NCI-H2029 (cell line): ENCODE data around the gene CECR2.

Source experiments
- DNase-seq: peaks from one replicate; lab custom pipeline; 2025; lab: John Stamatoyannopoulos, UW

The CECR2 gene

GRCh38 chr22:17570851-17571631 is 201.8 kb downstream of the CECR2 start:
- no peak for DNase-seq

DNA sequence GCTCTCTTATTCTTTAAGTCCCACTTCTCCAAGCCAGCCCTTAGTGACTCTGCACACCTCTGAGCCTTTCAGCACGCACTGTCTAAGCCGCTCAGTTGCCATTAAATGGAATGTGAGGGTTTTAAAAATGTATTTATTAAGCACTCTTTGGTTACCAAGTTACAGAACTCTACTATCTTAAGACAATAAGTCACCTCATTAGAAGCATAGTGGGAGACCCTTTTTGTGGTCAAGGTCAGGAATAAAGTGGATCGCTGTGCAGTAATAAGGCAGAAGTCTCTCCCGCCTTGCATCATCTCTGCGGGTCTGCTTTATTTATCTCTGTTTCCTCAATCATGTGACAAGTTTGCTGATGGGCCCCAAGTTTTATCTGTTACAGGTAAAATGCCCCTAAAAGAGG is 205.9 kb downstream of the CECR2 start:
- DNase-seq, result no peak

- no peak for DNase-seq
Observed at GRCh38 chr22:17575681-17576080, 206.4 kb downstream of the CECR2 start.

DNA sequence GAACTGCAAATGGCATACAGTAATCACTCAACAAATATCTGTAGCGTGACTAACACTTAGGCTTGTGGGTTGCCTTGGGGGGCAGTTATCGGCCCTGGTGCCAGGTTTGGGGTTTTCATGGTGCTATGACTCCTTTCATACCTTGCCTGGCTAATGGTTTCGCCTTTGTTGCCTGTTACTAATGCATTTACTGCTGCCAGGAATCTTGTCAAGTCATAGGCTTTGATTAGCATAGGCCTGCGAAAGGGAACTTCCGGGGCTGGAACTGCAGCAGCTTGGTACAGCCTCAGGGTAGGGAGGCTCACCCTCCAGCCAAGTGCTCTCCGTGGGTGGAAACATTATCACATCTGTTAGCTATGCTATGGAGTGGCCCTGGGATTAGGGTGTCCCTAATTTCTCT is 207.2 kb downstream of the CECR2 start:
- DNase-seq, result no peak

GRCh38 chr22:17578136-17578754 is 209.0 kb downstream of the CECR2 start:
- peak; percentile 31 for DNase-seq

DNA sequence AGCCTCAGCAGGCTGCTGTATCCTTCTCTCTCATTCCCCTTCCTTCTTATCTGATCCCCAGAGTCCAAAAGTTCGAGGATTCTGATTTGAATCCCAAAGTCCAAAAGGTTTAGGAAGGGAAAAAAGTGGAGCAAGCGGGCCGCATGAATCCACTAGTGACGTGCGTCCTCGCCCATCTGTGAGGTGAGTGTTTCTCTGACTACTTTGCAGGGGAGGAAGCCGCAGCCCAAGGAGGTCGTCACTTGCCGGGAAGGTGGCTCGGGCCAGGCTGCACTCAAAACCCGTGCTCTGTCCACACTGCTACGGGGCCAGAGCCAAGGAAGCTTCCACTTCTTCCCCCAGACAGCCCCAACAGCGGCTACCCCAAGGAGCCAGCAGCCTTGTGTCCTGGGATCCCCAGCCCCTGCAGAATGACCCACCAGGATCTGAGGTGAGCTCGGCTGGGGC is 210.3 kb downstream of the CECR2 start:
- DNase-seq, result no peak

DNA sequence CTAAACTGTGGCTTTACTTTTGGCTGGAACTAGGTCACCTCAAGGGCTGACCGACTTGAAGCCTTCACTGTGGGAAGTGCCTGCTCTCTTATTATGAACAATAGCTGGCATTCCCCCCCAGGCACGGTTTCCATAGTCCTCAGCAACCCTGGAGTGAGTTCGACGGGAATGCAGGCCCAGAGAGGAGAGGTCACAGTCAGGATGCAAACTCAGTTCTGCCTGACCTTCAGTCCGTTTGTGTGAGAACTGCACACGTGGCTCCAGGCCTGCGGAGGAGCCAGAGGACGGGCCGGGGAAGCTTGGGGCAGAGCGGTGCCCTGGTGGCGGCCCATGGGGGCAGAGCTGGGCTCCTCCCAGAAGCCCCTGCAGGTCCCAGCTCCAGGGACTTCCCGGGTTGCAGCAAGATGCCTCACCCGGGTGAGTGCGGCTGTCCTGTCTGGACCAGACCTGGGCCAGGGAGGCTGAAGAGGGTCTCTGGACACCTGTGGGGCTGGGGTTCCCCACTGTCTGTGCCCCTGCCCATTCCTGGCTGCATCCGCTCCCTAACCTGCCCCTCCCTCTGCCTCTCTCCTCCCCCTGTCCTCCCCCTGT is 211.3 kb downstream of the CECR2 start:
- DNase-seq, result no peak

- DNase-seq, result no peak
Observed at GRCh38 chr22:17581056-17581455, 211.8 kb downstream of the CECR2 start.

GRCh38 chr22:17581631-17582030 is 212.4 kb downstream of the CECR2 start:
- no peak for DNase-seq

- no peak for DNase-seq
Observed at GRCh38 chr22:17583151-17583550, 213.9 kb downstream of the CECR2 start.

GRCh38 chr22:17586831-17587440 is 217.7 kb downstream of the CECR2 start:
- no peak for DNase-seq

DNA sequence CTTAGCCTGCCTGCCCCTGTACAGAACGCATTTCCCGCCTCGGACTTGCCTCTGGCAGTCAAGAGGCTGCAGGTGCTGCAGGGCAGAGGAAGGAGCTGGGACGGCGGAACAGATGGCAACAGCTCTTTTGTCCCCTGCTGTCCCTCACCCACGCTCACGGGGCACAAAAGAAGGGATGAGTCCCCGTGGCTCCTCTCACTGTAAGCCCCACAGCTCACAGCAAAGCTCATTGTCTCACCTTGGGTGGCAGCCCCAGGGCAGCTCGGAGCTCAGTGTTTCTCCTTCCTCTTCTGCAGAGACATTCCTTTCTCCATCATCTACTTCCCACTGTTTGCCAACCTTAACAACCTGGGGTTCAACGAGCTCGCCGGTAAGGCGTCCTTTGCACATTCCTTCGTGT is 218.4 kb downstream of the CECR2 start:
- DNase-seq, result no peak

GRCh38 chr22:17588606-17589005 is 219.3 kb downstream of the CECR2 start:
- DNase-seq, result no peak

DNA sequence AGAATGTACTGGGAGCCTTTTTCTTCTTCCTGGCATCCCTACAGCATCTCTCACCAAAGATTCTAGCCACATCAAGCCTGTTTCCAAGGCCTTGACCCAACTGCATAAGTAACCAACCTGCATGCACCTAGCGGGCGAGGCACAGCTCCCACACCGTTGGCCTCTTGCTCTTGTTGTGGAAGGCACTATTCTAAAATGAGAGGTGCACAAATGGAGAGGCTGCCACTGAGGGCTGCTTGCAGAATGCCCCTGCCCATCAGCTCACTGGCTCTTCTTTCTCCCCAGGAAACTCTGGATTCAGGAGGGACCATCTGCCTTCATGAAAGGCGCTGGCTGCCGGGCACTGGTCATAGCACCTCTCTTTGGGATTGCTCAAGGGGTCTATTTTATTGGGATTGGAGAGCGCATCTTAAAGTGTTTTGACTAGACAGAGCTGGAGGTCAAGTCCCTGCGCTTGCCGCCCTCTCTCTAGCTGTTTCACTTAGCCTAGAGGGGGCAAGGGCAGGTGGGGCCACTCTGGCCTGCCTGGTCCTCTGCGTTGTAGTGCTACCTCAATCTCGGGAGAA is 220.6 kb downstream of the CECR2 start:
- no peak for DNase-seq

- no peak for DNase-seq
Observed at GRCh38 chr22:17590586-17590985, 221.3 kb downstream of the CECR2 start.

DNA sequence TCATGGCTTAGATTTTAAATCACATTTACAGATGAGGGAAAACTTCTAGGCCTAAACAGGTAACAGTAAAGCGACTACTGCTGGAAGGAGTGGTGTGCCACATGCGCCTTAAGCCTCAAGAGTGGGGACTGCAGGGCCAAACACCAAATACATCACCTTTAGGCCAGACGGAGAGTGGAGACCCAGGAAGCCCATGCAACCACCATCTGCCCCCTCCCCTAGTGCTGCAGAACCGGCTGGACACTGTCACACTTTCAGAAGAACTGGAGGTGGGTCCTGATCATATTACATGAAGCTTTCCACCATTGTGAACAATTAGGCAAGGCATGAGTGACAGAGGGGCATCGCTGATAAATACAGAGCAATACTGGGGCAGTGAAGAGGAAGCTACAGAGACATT is 222.9 kb downstream of the CECR2 start:
- no peak for DNase-seq

DNA sequence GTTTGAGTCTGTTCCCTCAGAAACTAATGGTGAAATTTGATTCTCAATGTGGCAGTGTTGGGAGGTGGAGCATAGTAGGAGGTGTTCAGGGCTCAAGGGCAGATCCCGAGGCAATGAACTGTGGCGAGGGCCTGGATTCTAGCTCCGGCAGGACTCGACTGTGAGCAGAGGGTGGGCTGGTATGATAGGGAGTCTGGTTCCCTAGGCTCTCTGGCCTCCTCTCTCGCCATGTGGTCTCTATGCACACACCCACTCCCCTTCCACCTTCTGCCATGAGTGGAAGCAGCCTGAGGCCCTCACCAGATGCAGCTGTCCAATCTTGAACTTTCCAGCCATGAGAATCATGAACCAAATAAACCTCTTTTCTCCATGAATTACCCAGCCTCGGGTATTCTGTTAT is 227.0 kb downstream of the CECR2 start:
- no peak for DNase-seq

DNA sequence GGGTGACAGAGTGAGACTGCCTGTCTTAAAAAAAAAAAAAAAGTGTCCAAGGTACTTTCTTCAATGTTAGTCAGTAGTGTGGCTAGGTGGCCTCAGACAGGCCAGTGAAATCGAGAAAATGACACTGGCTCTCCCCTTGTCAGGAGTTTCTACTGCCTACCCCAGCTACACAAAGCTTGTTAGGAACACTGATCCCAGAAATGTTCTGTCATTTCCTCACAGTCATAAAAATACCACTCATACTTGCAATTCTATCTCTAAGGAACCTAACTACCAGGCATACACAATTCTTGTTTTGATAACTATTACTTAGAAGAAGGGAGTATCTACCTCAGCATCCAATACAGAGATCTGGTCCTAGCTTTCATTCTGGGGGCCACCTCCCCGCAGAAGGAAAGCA is 228.0 kb downstream of the CECR2 start:
- DNase-seq, result no peak

- no peak for DNase-seq
Observed at GRCh38 chr22:17598318-17598717, 229.1 kb downstream of the CECR2 start.

DNA sequence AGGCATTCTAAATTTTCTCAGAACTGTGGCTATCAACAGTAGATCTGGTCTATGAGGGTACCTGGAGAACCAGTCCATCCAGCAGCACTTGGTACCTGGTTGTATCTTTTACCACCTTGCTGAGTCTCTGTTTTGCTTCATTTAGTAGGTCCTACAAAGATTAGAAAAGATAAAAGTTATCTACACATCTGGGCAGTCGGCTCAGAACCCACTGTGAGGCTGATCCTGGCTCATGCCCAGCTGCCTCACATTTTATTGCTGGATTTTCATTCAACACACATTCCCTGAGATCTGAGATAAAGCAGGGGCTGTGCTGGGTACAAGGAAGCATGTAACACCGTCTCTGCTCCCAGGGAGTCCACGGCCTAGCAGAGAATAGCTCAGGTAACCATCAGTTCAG is 231.8 kb downstream of the CECR2 start:
- DNase-seq, result no peak

GRCh38 chr22:17603668-17604067 is 234.4 kb downstream of the CECR2 start:
- DNase-seq, result no peak

DNA sequence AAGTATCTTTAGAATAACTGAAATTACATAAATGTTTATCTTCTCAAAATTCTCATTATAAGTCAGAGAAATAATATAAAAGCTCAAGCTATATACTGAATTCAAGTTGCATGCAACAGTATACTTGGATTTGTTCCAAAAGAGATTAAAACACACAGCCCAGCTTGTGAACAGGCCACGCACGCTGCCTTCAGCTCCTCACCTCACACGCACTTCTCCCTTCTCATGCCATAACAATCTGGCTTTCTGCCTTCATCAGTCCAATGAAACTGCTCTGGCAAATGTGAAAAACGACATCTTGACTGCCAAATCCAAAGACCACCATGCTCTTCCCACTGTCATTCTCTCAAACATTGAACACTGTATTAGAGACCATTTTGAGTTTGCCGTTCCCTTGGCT is 237.2 kb downstream of the CECR2 start:
- no peak for DNase-seq
